ENCODE data around the gene EPB41L1.

Gene EPB41L1

DNA sequence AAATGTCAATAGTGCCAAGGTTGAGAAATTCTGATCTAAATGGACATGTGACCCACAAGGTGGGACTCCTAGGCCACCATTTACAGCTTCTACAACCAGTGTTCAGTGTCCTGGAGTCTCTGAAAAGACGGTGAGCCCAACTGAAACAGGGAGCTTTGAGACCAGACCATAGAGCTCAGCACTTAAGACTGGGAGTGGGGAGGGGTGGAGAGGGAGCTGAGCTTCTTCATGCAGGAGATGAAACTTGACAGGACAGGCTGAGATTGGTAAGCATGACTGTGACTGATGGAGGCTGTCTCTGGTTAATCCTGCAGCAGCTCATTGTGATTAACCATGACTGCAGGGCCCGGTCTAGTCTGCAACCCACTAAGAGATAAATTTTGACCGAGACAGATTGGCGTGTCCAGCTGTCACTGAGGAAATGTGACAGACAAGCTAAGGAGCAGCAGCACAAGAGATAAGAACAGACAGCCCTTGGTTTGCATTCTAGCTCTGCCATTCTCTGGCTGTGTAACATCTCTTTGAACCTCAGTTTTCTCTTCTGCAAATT lies 80.3 kb downstream of the EPB41L1 start:
- DNase-seq: no peak

DNA sequence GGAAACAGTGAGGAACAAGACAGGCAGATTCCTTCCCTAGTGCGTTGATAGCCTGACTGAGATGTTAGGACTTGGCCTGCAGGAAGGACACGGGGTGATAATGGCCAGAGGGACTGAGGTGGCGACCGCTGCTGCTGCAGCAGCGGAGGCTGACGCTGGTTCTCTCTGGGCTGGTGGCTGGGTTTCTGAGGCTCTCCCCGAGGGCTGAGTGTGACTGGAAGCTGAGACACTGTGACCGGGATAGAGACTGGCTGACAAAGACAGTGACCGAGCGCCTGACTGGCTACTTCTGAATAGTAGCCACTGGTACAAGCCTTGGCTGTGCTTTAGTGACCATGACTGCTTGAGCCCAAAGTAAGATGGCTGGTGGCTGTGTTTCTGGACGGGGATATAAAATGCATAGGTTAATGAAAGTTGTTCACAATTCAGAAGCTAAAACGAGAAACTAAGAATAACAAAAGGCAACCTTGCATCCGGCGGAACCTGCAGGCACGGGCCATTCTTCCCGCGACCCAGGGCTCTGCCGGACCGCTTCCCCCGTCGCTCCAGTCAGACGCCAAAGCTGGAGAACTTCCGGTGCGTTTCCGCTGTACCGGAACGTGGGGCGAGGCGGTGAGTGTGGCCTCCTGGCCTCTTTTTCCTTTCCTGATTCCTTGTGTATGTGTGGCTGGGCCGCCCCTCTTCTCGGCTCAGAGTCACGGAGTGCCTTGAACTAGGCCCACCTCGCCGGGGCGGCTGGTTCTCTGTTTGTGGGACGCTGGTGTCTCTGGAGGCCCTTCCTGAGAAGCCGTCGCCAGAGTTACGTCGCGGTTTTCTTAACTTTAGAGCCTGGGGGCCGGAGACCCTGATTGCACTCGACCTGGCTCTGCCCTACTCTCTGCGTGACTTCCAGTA lies 81.6 kb downstream of the EPB41L1 start, which contains the start of gene AAR2:
AAR2 (plus strand) TSS at position 587 of the 894 bp plus-strand sequence. CDS start 3,391 bp downstream, outside the sequence.
- DNase-seq: peak; percentile 42

DNA sequence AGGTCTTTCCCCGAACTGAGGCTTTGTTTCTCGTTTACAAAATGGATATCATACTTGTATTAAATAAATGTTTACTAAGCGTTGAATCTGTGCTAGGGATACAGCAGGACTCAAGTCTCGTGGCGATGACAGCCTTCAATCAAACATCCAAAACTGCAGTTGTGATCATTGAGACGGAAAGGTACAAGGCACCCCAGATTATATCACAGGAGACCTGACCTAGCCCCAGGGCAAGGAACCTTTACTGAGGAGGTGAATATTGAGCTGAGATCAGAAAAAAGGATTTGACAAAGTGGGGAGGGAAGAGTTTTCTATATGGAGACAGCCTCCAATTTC lies 82.2 kb downstream of the EPB41L1 start:
- no peak for DNase-seq

GRCh38 chr20:36237477-36237876 lies 82.9 kb downstream of the EPB41L1 start:
- DNase-seq: no peak

DNA sequence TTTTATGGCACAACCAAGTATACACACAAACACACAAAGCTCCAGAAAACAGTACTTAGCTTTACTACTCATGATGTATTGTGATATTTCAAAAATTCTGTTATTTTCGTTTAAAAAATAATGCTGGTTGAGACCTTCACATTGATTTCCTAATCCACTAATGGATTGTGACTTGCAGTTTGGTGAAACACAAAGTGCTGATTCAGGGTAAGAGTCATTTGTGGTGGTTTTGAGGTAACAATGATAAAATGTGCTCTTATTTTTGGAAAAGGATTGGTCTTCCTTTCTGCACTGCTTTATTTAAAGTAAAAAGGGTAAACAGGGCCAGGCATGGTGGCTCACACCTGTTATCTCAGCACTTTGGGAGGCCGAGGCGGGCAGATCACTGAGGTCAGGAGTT lies 83.6 kb downstream of the EPB41L1 start:
- no peak for DNase-seq

DNA sequence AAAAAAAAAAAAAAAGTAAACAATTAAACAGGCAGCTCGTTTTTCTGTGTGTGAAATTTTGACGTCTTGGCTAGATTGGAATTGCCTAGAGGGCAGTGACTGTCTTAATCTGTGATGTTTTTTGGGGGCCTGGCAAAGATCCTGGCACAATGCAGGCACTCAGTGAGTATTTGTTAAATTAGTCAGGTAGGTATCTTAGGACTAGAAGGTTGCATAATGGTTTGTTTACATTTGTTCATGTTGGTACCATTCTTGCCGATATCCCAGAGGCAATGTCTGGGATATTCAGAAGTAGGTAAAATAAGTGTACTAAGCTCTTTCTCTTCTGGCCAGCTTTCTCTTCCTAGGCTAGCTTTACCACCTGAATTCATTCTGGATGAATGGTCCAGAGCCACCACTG lies 84.2 kb downstream of the EPB41L1 start:
- no peak for DNase-seq

DNA sequence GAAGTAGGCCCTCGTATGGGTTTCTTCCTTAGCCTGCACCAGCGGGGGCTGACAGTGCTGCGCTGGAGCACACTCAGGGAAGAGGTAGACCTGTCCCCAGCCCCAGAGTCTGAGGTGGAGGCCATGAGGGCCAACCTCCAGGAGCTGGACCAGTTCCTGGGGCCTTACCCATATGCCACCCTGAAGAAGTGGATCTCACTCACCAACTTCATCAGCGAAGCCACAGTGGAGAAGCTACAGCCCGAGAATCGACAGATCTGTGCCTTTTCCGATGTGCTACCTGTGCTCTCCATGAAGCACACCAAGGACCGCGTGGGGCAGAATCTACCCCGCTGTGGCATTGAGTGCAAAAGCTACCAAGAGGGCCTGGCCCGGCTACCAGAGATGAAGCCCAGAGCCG lies 85.5 kb downstream of the EPB41L1 start:
- DNase-seq: no peak

- DNase-seq: no peak
Measured at GRCh38 chr20:36241678-36242077, 87.1 kb downstream of the EPB41L1 start.

DNA sequence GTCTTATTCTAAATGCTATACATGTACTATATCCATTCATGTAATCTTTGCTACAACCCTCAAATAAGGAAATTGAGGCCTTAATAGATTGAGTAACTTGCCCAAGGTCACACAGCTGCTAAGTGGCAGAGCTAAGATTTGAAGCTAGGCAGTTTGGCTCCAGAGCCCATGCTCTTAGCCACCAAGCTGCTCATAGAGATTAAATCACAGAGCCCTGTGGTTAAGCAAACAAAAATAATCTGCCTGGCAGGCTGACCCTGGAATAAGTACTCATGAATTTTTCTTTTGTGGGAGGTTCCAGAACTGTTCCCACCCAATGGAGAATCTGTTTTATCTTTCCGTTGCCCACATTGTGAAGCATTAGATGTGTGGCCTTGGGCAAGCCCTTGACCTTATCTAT lies 89.2 kb downstream of the EPB41L1 start:
- no peak for DNase-seq

GRCh38 chr20:36246401-36246800 lies 91.9 kb downstream of the EPB41L1 start:
- DNase-seq: peak; percentile 91

GRCh38 chr20:36248836-36249235 lies 94.3 kb downstream of the EPB41L1 start:
- DNase-seq: no peak

GRCh38 chr20:36249450-36249849 lies 94.9 kb downstream of the EPB41L1 start:
- DNase-seq: no peak

DNA sequence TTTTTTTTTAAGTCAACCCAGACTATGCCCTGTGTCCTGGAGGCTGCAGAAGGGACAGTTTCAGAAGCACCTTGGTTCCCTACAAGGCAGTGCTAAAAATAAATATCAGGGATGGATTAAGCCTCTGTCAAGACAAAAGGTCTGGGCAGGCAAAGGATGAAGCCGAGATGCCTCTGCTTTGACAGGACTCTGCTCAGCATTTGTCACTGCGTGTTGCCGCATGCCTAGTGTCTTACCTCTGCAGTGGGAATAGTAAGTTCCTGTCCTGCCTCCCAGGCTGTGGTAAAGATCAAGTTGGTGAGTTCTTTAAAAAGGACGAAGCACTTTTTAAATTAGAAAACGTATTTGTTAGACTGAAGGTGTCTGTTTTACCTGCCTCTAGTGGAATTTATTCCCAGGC lies 96.9 kb downstream of the EPB41L1 start:
- no peak for DNase-seq

DNA sequence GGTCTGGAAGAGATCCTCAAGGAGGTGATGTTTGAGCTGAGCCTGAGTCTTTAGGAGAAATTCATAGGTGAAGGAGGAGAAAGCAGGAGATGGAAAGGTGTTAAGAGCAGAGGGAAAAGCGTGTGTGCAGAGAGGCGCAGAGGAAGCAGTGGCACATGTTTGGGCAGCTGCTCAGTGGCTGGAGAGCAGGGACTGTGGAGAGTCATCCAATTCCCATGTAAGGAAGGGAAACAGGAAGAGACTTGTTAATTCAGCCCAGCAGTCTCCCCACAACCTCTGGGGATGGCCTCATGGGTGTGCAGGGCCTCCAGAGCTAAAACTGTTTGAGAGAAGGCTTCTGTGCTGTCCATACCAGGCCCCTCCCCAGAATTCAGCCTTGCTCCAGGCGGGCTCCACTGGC lies 98.0 kb downstream of the EPB41L1 start:
- DNase-seq: no peak

GRCh38 chr20:36253036-36253435 lies 98.5 kb downstream of the EPB41L1 start:
- no peak for DNase-seq

DNA sequence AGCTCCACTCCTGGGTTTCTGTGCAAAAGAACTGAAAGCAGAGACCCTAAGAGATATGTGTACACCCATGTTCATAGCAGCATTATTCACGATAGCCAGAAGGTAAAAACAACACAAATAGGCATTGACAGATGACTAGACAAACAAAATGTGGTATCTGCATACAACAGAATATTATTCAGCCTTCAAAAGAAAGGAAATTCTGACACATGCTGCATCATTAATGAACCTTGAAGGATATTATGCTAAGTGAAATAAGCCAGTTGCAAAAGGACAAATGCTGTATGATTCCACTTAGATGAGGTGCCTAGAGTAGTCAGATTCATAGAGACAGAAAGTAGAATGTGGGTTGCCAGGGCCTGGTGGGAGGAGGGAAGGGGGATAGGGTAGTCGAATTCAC lies 99.5 kb downstream of the EPB41L1 start:
- no peak for DNase-seq

DNA sequence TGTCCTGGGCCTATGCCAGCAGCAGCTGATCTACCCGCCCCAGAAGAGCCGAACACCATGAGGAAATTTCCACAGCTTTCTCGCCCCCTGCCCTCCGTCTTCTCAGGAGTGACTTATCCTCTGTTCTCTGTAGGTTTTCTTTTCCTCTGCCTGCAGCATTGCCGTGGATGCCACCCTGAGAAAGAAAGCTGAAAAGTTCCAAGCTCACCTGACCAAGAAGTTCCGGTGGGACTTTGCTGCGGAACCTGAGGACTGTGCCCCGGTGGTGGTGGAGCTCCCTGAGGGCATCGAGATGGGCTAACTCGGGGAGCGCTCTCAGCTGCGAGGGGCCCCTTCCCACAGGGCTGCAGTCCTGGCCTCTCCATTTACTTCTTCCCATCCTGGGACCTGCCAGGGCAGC lies 100.9 kb downstream of the EPB41L1 start:
- DNase-seq: no peak

GRCh38 chr20:36259177-36260061 lies 104.9 kb downstream of the EPB41L1 start:
- no peak for DNase-seq

GRCh38 chr20:36260316-36260715 lies 105.8 kb downstream of the EPB41L1 start:
- DNase-seq: no peak

DNA sequence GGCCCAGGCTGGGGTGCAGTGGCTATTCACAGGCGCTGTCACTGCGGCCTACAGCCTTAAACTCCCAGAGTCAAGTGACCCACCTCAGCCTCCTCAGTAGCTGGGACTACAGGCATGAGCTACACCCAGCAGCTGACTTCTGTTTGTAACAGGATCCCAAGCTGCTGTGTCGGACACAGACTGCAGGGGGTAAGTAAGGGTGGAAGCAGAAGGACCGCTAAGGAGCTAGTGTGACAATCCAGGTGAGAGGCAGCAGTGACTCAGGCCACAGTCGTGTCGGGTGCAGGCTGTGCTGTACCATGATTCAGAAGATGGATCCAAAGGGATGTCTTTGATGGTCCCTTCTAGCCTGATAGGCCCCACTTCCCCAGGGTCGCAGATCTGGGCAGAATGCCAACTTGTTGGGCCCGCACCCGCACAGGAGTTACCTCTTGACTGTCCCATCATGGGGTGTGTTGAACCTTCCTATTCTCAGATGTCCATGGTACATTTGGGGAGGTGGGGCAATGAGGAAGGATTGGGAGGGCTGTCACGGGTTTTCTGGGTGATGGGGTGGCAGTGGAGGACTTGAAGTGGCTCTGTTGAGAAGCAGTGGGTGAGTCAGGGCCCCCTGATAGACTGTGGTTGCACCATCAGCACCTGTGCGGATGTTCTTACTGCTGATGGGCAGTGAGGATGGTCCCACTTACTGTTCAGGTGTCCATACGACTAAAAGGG lies 107.0 kb downstream of the EPB41L1 start:
- DNase-seq: no peak

GRCh38 chr20:36262440-36262839 lies 107.9 kb downstream of the EPB41L1 start:
- no peak for DNase-seq

DNA sequence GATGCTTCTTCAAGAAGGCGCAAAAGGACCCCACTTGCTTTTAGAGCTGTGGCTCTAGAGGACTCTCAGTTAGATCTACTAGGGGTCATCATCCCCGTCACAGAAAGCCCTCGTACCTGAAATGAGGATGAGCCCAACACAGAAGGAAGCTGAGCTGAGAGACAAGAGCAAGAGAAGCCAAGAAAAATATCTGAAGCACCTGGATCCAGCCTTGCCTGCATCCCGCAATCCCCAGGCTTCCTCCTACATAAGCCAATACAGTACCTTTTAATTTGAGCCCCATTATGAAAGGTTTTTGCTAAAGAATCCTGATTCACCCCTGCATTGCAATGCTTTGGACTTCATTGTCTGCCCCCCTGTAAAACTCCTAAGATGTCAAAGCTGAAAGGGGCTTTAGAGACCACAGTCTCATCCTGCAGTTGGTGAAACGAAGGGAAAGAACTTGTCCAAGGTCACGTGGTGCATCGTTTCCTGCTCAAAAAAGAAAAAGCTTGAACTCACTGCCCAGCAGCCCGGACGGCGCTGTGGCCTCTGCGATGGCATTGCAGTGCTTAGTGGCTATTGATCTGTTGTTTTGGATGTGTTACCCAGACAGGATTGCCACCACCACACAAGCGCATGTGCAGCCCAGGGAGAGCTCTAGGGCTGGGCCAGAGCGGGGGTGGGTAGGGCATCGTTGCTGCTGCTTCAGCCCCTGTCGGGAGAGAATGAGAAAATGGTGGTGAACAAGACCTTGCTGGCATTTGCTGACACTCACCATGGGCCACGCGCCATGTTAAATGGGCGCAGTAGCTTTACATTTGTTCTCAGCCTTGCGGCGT lies 110.1 kb downstream of the EPB41L1 start:
- no peak for DNase-seq

Measured in NCI-H2081 treated with DMSO at 0.1 percent for 48 hours (cell line).